H1 (cell line): Measurements from ENCODE around the gene PTPRG. TPM values are rescaled to one million over a fixed set of nuclear protein-coding genes. Genes with fewer than 3 reads are reported as not detected.

Source experiments
- CTCF ChIA-PET: fragments of 300-600 bp; sonication (Branson Sonifier 250); formaldehyde crosslinking; loops from one replicate; lab custom pipeline; 2021; ENCODE audit not compliant: partially characterized antibody; lab: Charles Lee
- POLR2A ChIA-PET: fragments of 300-600 bp; sonication (Branson Sonifier 250); formaldehyde crosslinking; loops from one replicate; lab custom pipeline; 2021; ENCODE audit warnings: inconsistent platforms; ENCODE audit not compliant: partially characterized antibody; lab: Charles Lee
- DNase-seq, 2 experiments: peaks; one replicate each; pipeline versions ENCODE4 v3.0.0 to v3.0.0-alpha.2; 2010 to 2022; ENCODE audit warnings: low spot score in 2 of 2, low read depth in 1 of 2, mixed read lengths in 1 of 2
- FAIRE-seq: peaks from 2 replicates; lab custom pipeline; 2011; peaks lifted over from hg19 to GRCh38; lab: Jason Lieb, UNC
- H2AFZ ChIP-seq: 2 replicates; pipeline ENCODE4 v1.8.1; 2012; ENCODE audit warnings: low read length, inconsistent platforms
- H2AK5ac ChIP-seq: 2 replicates; pipeline ENCODE4 v1.6.1; 2013; ENCODE audit warnings: low read depth, low read length
- H2BK120ac ChIP-seq: replicated peaks from 2 replicates; pipeline ENCODE3; 2013; ENCODE audit warnings: low read depth, low read length, inconsistent platforms
- H2BK12ac ChIP-seq: 2 replicates; pipeline ENCODE4 v1.6.1; 2013; ENCODE audit warnings: low read depth, low read length
- H2BK15ac ChIP-seq: 2 replicates; pipeline ENCODE4 v1.6.1; 2013; ENCODE audit warnings: low read length
- H2BK20ac ChIP-seq: 2 replicates; pipeline ENCODE4 v1.6.1; 2013; ENCODE audit warnings: low read length
- H2BK5ac ChIP-seq: 2 replicates; pipeline ENCODE4 v1.6.1; 2013; ENCODE audit warnings: low read depth, low read length
- H3K14ac ChIP-seq: 2 replicates; pipeline ENCODE4 v1.6.1; 2013; ENCODE audit warnings: inconsistent platforms; ENCODE audit not compliant: insufficient read length
- H3K18ac ChIP-seq: 2 replicates; pipeline ENCODE4 v1.6.1; 2013; ENCODE audit warnings: low read length; ENCODE audit errors: extremely low read depth
- H3K23ac ChIP-seq: 2 replicates; pipeline ENCODE4 v1.6.1; 2013; ENCODE audit warnings: inconsistent platforms; ENCODE audit not compliant: insufficient read length
- H3K23me2 ChIP-seq: 2 replicates; pipeline ENCODE4 v1.6.1; 2013; ENCODE audit warnings: low read depth, low read length
- H3K27ac ChIP-seq: 2 replicates; pipeline ENCODE4 v1.6.1; 2011; ENCODE audit warnings: low read depth, low read length, inconsistent platforms
- H3K27me3 ChIP-seq, 4 experiments: replicated peaks in 1 of 4; 1 replicate in 1 of 4; 2 replicates in 3 of 4; pipeline versions ENCODE4 v1.6.1 to v1.8.1; 2011 to 2013; ENCODE audit warnings: low read length in 3 of 4, mild to moderate bottlenecking in 3 of 4, inconsistent platforms in 2 of 4, mixed read lengths in 2 of 4, moderate library complexity in 1 of 4; ENCODE audit not compliant: control insufficient read depth in 3 of 4, insufficient read depth in 3 of 4; ENCODE audit errors: extremely low read depth in 1 of 4
- H3K36me3 ChIP-seq, 4 experiments: 2 replicates each; pipeline versions ENCODE4 v1.6.1 to v1.8.1; 2011 to 2013; ENCODE audit warnings: mild to moderate bottlenecking in 4 of 4, low read length in 3 of 4, moderate library complexity in 2 of 4, control low read depth in 1 of 4, inconsistent platforms in 1 of 4; ENCODE audit not compliant: insufficient read depth in 4 of 4, control insufficient read depth in 2 of 4
- H3K4ac ChIP-seq: replicated peaks from 2 replicates; pipeline ENCODE3; 2013; ENCODE audit warnings: low read length, low read depth, mixed read lengths, inconsistent platforms; ENCODE audit not compliant: insufficient read length
- H3K4me1 ChIP-seq, 4 experiments: replicated peaks in 1 of 4; 1 replicate in 1 of 4; 2 replicates in 3 of 4; pipeline versions ENCODE4 v1.6.1 to v1.8.1; 2011 to 2013; ENCODE audit warnings: low read length in 3 of 4, inconsistent platforms in 2 of 4, mixed read lengths in 1 of 4; ENCODE audit not compliant: insufficient read depth in 4 of 4, control insufficient read depth in 3 of 4
- H3K4me2 ChIP-seq, 2 experiments: 2 replicates each; pipeline versions ENCODE4 v1.6.1 to v1.8.1; 2011 to 2013; ENCODE audit warnings: low read depth in 2 of 2, low read length in 2 of 2, control low read depth in 1 of 2, inconsistent platforms in 1 of 2, mild to moderate bottlenecking in 1 of 2; ENCODE audit not compliant: insufficient read depth in 1 of 2
- H3K4me3 ChIP-seq, 4 experiments: fragments of 200-600, 300-600 bp in 1 of 4; sonication (generic), shearing (Covaris generic), sonication (Bioruptor Twin) in 1 of 4; 2 replicates each; pipeline versions ENCODE4 v1.5.1 to v1.8.1; 2011 to 2016; ENCODE audit warnings: low read length in 4 of 4, low read depth in 3 of 4, control low read depth in 2 of 4, inconsistent platforms in 2 of 4, mild to moderate bottlenecking in 2 of 4, mixed read lengths in 1 of 4, moderate library complexity in 1 of 4; ENCODE audit not compliant: insufficient read depth in 2 of 4; ENCODE audit errors: extremely low read depth in 1 of 4
- H3K56ac ChIP-seq: replicated peaks from 2 replicates; pipeline ENCODE3; 2013; ENCODE audit warnings: low read depth, mild to moderate bottlenecking, mixed read lengths, low read length, inconsistent platforms; ENCODE audit not compliant: insufficient read length
- H3K79me1 ChIP-seq: 2 replicates; pipeline ENCODE4 v1.6.1; 2013; ENCODE audit warnings: low read depth, low read length, control low read depth
- H3K79me2 ChIP-seq, 2 experiments: 2 replicates each; pipeline versions ENCODE4 v1.6.1 to v1.8.1; 2012 to 2013; ENCODE audit warnings: low read length in 2 of 2, mild to moderate bottlenecking in 2 of 2, inconsistent platforms in 1 of 2; ENCODE audit not compliant: insufficient read depth in 2 of 2, control insufficient read depth in 1 of 2
- H3K9ac ChIP-seq, 4 experiments: replicated peaks in 1 of 4; 1 replicate in 1 of 4; 2 replicates in 3 of 4; pipeline versions ENCODE4 v1.6.1 to v1.8.1; 2011 to 2013; ENCODE audit warnings: low read depth in 3 of 4, low read length in 3 of 4, control low read depth in 2 of 4, mild to moderate bottlenecking in 2 of 4, moderate library complexity in 2 of 4, inconsistent platforms in 1 of 4; ENCODE audit errors: extremely low read depth in 1 of 4
- H3K9me3 ChIP-seq, 2 experiments: 2 replicates each; pipeline versions ENCODE4 v1.6.1 to v1.8.1; 2012 to 2013; ENCODE audit warnings: mild to moderate bottlenecking in 2 of 2, moderate library complexity in 2 of 2, control low read depth in 1 of 2, inconsistent platforms in 1 of 2, low read depth in 1 of 2, low read length in 1 of 2, mixed read lengths in 1 of 2; ENCODE audit not compliant: insufficient read depth in 2 of 2
- H4K20me1 ChIP-seq, 2 experiments: replicated peaks in 1 of 2; 2 replicates each; pipeline versions ENCODE3 to v1.8.1; 2011 to 2013; ENCODE audit warnings: inconsistent platforms in 2 of 2, low read length in 2 of 2, mild to moderate bottlenecking in 1 of 2; ENCODE audit not compliant: insufficient read depth in 2 of 2, control insufficient read depth in 1 of 2
- H4K5ac ChIP-seq: 2 replicates; pipeline ENCODE4 v1.6.1; 2013; ENCODE audit warnings: low read length, low read depth, mixed read lengths, inconsistent platforms; ENCODE audit not compliant: insufficient read length
- H4K8ac ChIP-seq: 2 replicates; pipeline ENCODE4 v1.8.0; 2013; ENCODE audit warnings: mild to moderate bottlenecking, moderate library complexity, low read length, inconsistent platforms; ENCODE audit not compliant: insufficient read depth; ENCODE audit errors: extremely low read depth
- H4K91ac ChIP-seq: replicated peaks from 2 replicates; pipeline ENCODE3; 2013; ENCODE audit warnings: low read length, mixed read lengths, inconsistent platforms; ENCODE audit not compliant: insufficient read length
- ASH2L ChIP-seq: fragments of 200-600, 300-600 bp; sonication (generic); IDR thresholded peaks from one replicate; pipeline ENCODE4 v1.7.1; 2017; ENCODE audit warnings: low read length
- BACH1 ChIP-seq: IDR thresholded peaks from 2 replicates; pipeline ENCODE4 v1.6.1; 2012; ENCODE audit warnings: low read length, improper control_type of control experiment
- CTCF ChIP-seq, 3 experiments: IDR thresholded peaks; 1 replicate in 2 of 3; 2 replicates in 1 of 3; pipeline versions ENCODE4 v1.5.1 to v1.6.1; 2011; ENCODE audit warnings: low read length in 3 of 3, mild to moderate bottlenecking in 3 of 3, inconsistent platforms in 2 of 3, low read depth in 1 of 3, moderate library complexity in 1 of 3; ENCODE audit not compliant: insufficient read depth in 1 of 3; ENCODE audit errors: control extremely low read depth in 1 of 3
- HDAC2 ChIP-seq, 2 experiments: fragments of 300-600 bp in 1 of 2; sonication (generic) in 1 of 2; IDR thresholded peaks; 2 replicates each; pipeline ENCODE4 v1.6.1; 2011 to 2012; ENCODE audit warnings: low read depth in 2 of 2, low read length in 2 of 2, mild to moderate bottlenecking in 2 of 2, moderate library complexity in 2 of 2, borderline replicate concordance in 1 of 2, inconsistent platforms in 1 of 2
- JUND ChIP-seq: IDR thresholded peaks from 2 replicates; pipeline ENCODE4 v1.6.1; 2011; ENCODE audit warnings: mild to moderate bottlenecking, improper control_type of control experiment, low read length
- KDM1A ChIP-seq: fragments of 200-600, 300-600 bp; sonication (generic); IDR thresholded peaks from 2 replicates; pipeline ENCODE4 v1.7.1; 2016; ENCODE audit warnings: mild to moderate bottlenecking, low read length, borderline replicate concordance
- KDM5A ChIP-seq: fragments of 200-600 bp; IDR thresholded peaks from 2 replicates; pipeline ENCODE4 v1.7.1; 2012; ENCODE audit warnings: mild to moderate bottlenecking, low read length, inconsistent platforms, mixed read lengths
- RFX5 ChIP-seq: IDR thresholded peaks from 2 replicates; pipeline ENCODE4 v1.6.1; 2011; ENCODE audit warnings: low read depth, low read length, improper control_type of control experiment, borderline replicate concordance
- SIN3A ChIP-seq, 2 experiments: IDR thresholded peaks in 1 of 2; conservative IDR thresholded peaks in 1 of 2; 2 replicates each; pipeline ENCODE4 v1.6.1; 2011 to 2012; ENCODE audit warnings: low read length in 2 of 2, improper control_type of control experiment in 1 of 2, low read depth in 1 of 2, mild to moderate bottlenecking in 1 of 2
- YY1 ChIP-seq: IDR thresholded peaks from 2 replicates; pipeline ENCODE4 v1.6.1; 2011; ENCODE audit warnings: low read depth, mild to moderate bottlenecking, low read length
- WGBS, 2 experiments: shearing (Covaris generic) in 1 of 2; methylation state at CpG; one replicate each; pipeline versions ENCODE4 v1.1.6 to v1.1.7; 2013 to 2015; ENCODE audit warnings: low lambda C conversion rate in 2 of 2, mixed read lengths in 2 of 2, inconsistent platforms in 1 of 2, low coverage in 1 of 2, missing lambda C conversion rate in 1 of 2; ENCODE audit not compliant: insufficient replicate concordance in 2 of 2, insufficient coverage in 1 of 2, insufficient read length in 1 of 2; ENCODE audit errors: extremely low coverage in 1 of 2, missing lambda C conversion rate in 1 of 2; 5-methylcytosine and 5-hydroxymethylcytosine counted together
- polyA plus RNA-seq, 7 experiments: library from polyadenylated mRNA; depleted of rRNA in 3 of 7; stranded (reverse) in 5 of 7; unstranded in 2 of 7; fragments of >200 nt in 5 of 7; fragments of 200-250 nt in 2 of 7; gene quantifications; 1 replicate in 5 of 7; 2 replicates in 1 of 7; 4 replicates in 1 of 7; pipeline versions ENCODE4 v1.2.1 to v1.2.3, GENCODE V29; 2011 to 2013; ENCODE audit warnings: missing spikeins in 2 of 7, mixed read lengths in 2 of 7
- total RNA-seq: library from RNA; stranded (reverse); fragmentation: NEBNext Ultra II Directional; extraction: Animal tissue kit (Norgen Biotek cat#: 25700); gene quantifications from 2 replicates; pipeline ENCODE4 v1.2.1, GENCODE V29; 2021

PTPRG gene
- total and polyA plus RNA-seq, 2 of the 8 experiments (the other 6 are each of a cell fraction or from before 2014, with no cell fraction given) = 23.3 to 96.2 TPM

DNA sequence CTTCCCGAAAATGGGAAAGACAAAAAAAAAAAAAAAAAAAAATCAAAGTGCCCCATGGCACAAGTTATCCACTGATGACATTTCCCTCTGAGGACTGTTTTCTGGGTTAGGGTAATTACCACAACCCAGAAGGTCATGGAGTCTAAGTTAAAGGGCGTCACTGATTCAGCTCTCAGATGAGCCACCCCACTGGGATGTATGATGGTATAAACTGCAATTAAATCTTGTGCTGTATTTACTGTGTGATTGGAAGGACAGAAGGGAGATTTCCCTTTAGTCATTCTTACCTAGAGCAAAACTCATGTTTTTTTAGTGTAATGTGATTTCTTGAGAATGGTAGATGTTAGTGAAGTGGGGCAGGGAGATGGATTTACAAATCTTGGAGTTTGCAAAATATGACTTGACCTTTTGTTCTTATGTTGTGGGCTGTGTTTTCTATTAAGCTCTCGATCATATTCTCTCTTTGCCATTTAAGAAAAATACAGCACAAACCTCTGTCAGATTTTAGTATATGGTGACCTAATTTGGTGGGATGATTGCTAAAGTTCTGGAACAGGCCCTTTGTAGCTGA lies 244.2 kb downstream of the PTPRG start:
- peaks cover 0 to 13% (median 12%) of the 10 kb centered on the region in 4 experiments; a peak in 4 of 7 replicates for H3K4me1 ChIP-seq
- H3K4ac ChIP-seq = no peak overlapping the region
- no peak overlapping the region for H2BK120ac ChIP-seq
- H3K4me2 ChIP-seq = no peak overlapping the region
- no peak overlapping the region for H2BK15ac ChIP-seq
- no peaks in the 10 kb centered on the region for H3K9me3 ChIP-seq
- FAIRE-seq (no peak), DNase-seq (no peak)
- H3K9ac ChIP-seq = no peak overlapping the region
- ChIA-PET POLR2A (no interaction called here), CTCF (interaction anchor here (0.9 kb wide), 1 partner anchor 131 kb away, joined by 4 read pairs; no protein-coding TSS in a partner anchor)
- no peak overlapping the region for H4K5ac ChIP-seq
- no peak overlapping the region for H3K18ac ChIP-seq
- peaks cover 5 to 7% of the 10 kb centered on the region in 2 experiments for H4K20me1 ChIP-seq
- H3K56ac ChIP-seq = no peak overlapping the region
- WGBS, 2 experiments = 91% methylated on average over 2 of the region's 3 CpGs; no CpG with 5 or more reads in 1 of the 2 experiments
- H2AFZ ChIP-seq = no peak overlapping the region
- no peak overlapping the region for H2BK5ac ChIP-seq
- H2AK5ac ChIP-seq = no peak overlapping the region
- H2BK12ac ChIP-seq = no peak overlapping the region
- peaks cover 2% of the 10 kb centered on the region; the same call in 1 of the 2 replicates for H3K79me1 ChIP-seq
- no peak overlapping the region for H4K8ac ChIP-seq
- no peak overlapping the region for H3K4me3 ChIP-seq
- H3K23me2 ChIP-seq = no peaks in the 10 kb centered on the region
- no peak overlapping the region for H3K23ac ChIP-seq
- no peak for TF ChIP-seq RFX5
- TF ChIP-seq BACH1 = no peak
- no peak for TF ChIP-seq KDM5A
- no peak for TF ChIP-seq HDAC2 (IDR thresholded peaks at IDR 0.05; ENCODE audit: borderline replicate concordance in 1 of 2, low read depth in 2 of 2, low read length in 2 of 2)
- no peak for TF ChIP-seq JUND
- no peak for TF ChIP-seq YY1
- no peak for TF ChIP-seq ASH2L
- no peak for TF ChIP-seq KDM1A
- no peak for TF ChIP-seq CTCF (IDR thresholded peaks at IDR 0.05; ENCODE audit: control extremely low read depth in 1 of 3, insufficient read depth in 1 of 3, low read depth in 1 of 3, low read length in 3 of 3)
- TF ChIP-seq SIN3A (conservative IDR thresholded peaks at IDR 0.05 in 1 of 2, IDR thresholded peaks at IDR 0.05 in 1 of 2; ENCODE audit: low read depth in 1 of 2, low read length in 2 of 2) = no peak
- H3K79me2 ChIP-seq = peaks cover 0 to 97% of the 10 kb centered on the region in 2 experiments
- H3K27ac ChIP-seq = no peak overlapping the region
- no peaks in the 10 kb centered on the region for H3K36me3 ChIP-seq
- H2BK20ac ChIP-seq = no peak overlapping the region
- no peak overlapping the region for H4K91ac ChIP-seq
- H3K27me3 ChIP-seq = no peaks in the 10 kb centered on the region
- no peak overlapping the region for H3K14ac ChIP-seq
